Neural cell (in vitro differentiated cells): ENCODE results near the gene CFAP221.

Experiments used
- CTCF ChIP-seq: fragments of 450-650 bp; IDR thresholded peaks from 2 replicates; pipeline ENCODE4 v1.5.1; 2014; ENCODE audit warnings: antibody characterized with exemption, mild to moderate bottlenecking, moderate library complexity; ENCODE audit not compliant: poor library complexity, severe bottlenecking
- EZH2 ChIP-seq: fragments of 200-600, 300-800 bp; shearing (Covaris generic), sonication (generic); IDR thresholded peaks from 2 replicates; pipeline ENCODE4 v1.6.1; 2014; ENCODE audit warnings: antibody characterized with exemption, low read length, borderline replicate concordance, mild to moderate bottlenecking; ENCODE audit not compliant: insufficient read depth, poor library complexity, severe bottlenecking
- TAF1 ChIP-seq: IDR thresholded peaks from 2 replicates; pipeline ENCODE4 v1.6.1; 2012; ENCODE audit warnings: low read depth

GRCh38 chr2:119579424-119580295, 35.4 kb downstream of the CFAP221 start:
- TF ChIP-seq CTCF (no peak), EZH2 (no peak), TAF1 (no peak)
